Stimulated activated CD8-positive, alpha-beta memory T cell treated with anti-CD3 and anti-CD28 coated beads, Interleukin-7, amount 100 ng/mL, for 24 hours (primary cell): ENCODE data around the gene LOXHD1.

Source experiments
- DNase-seq: peaks from one replicate; pipeline ENCODE4 v3.0.0-alpha.2; 2020; ENCODE audit warnings: low read depth

LOXHD1 gene

GRCh38 chr18:46478796-46479195, 178.2 kb downstream of the LOXHD1 start:
- no peak for DNase-seq

GRCh38 chr18:46477425-46478011, 179.5 kb downstream of the LOXHD1 start:
- no peak for DNase-seq

- DNase-seq: no peak
These were observed 181.6 kb downstream of the LOXHD1 start for GRCh38 chr18:46475390-46475752.

DNA sequence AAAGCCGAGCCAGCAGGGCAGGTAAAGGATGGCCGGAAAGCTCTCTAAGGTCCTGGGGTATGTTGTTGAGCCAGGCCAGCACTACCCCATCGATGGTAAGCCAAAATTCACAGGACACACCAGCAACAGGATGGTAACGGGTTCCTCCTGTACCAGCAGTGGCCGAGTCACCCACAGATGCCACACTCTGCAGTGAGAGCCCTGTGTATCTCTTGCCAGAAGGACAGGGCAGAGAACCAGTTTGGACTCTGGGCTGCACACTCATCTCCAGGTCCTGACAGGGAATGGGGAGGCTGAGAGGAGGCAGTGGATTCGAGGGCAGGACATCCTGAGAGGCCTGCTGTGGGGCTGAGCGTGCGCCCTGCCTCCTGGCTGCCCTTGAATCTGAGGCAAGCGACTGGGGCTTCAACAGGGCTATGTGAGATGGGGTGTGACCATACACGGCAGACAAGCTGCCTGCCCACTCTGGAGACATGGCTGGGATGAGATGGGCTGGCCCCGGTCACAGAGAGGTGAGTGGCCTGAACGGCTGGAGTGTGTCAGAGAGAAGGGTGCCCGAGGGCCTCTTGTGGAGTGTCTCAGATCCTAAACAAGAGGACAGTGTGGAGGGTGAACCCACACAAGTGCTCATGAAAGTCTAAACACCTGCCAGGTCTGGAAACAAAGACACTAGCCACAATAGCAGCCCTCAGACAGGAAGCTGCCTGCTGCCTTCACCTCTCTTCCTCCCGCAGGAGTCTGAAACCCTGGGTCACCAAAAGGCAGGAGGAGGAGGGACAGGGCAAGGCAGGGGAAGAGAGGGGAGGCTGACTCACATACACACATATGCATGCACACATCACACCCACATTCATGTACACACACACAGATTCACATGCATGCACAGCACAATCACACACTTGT, 182.3 kb downstream of the LOXHD1 start:
- DNase-seq: no peak

GRCh38 chr18:46471809-46472498, 185.1 kb downstream of the LOXHD1 start:
- DNase-seq: no peak

DNA sequence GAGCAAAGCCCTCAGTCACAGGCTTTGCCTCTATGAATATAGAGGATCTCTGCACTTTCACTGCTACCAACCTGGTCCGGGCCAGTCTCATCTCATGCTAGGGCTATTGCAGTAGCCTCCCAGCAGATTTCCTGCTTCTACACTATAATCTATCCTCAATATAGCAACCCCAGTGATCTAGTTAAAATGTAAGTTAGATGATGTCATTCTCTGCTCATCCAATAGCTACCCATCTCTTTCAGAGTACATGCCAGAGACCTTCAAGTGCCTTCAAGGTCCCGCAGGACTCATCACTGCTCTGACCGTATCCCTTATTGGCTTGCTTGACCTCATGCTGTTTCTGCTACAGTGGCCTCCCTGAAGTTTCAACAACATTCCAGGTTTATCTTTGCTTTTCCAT, 186.3 kb downstream of the LOXHD1 start:
- DNase-seq: no peak

GRCh38 chr18:46469186-46469915, 187.7 kb downstream of the LOXHD1 start:
- DNase-seq: no peak

- no peak for DNase-seq
These were observed 188.4 kb downstream of the LOXHD1 start for GRCh38 chr18:46468426-46469180.

- no peak for DNase-seq
These were observed 190.5 kb downstream of the LOXHD1 start for GRCh38 chr18:46466234-46467160.

- DNase-seq: no peak
These were observed 191.9 kb downstream of the LOXHD1 start for GRCh38 chr18:46464926-46465655.

DNA sequence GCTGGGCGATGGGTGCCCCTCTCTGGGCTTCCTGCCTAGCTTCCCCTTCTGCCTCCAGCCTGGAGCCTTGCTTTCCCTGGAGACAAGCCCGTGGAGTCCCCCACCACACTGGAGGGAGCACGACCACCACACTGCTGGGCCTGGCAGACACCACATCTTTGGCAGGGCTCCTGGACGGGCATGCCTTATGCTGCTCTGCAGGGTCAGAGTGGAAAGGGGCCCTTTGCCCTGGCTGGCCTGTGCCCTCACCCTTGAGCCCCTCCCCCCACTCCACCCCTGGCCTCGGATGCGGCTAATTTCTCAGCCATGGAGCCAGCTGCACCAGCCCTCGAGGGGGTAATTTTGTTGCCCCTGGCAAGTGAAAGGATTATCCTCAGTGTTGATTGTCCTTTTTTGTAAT, 194.5 kb downstream of the LOXHD1 start:
- no peak for DNase-seq

- no peak for DNase-seq
These were observed 195.0 kb downstream of the LOXHD1 start for GRCh38 chr18:46461993-46462392.

DNA sequence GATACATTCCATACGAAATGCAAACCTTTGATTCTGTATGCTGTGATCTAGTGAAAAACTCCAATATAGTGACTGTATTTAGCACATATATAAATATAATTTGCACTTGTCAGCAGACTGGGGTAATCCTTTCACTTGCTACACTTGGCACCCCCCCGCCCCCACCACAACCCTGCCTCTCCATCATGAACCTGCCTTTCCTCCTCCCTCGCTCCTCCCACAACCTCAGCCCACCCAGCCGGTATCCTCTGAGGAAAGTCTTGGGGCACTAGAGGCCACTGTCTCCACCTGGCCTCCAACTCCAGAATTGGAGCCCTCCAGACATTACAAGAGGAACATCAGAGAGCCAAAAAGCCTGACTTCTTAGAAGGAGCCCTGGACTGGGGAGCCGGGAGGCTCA, 196.3 kb downstream of the LOXHD1 start:
- DNase-seq: no peak

GRCh38 chr18:46459789-46460455, 197.1 kb downstream of the LOXHD1 start:
- DNase-seq: no peak

DNA sequence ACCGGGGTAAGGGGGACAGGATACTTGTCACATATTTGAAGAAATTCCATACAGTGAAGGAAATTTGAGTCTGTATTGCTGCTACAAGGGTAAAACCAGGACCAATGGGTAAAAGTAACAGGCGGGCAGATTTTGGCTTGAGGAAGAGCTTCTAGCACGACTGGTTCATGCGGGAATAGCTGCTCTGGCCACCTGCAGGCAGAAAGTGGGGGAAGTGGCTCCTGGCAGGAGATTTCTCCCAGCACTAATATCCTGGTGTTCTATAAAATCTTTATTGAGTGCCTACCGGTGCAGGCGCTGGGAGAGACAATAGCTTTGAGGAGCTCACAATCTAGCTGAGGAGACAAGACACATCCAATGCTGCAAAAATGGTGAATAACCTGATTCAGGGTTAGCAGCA, 198.5 kb downstream of the LOXHD1 start:
- DNase-seq: no peak

DNA sequence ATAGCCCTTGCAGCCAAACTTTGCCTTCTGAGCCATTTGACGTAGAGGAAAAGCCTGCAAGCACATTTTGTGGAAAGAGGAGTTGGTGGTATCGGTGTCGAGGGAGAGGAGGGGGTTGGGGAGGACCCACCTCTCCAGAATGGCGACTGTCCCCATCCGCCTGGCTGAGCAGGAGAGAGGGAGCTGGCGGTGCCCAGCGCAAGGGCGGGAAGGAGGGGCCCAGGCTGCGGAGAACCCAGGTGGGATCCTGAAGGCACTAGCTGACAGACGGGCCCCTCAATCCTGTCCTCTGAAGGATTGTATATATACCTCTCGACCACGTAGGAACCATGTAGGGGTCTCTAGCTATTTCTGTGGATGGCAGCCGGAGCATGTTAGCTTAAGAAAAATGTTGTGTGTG, 200.3 kb downstream of the LOXHD1 start:
- DNase-seq: no peak

DNA sequence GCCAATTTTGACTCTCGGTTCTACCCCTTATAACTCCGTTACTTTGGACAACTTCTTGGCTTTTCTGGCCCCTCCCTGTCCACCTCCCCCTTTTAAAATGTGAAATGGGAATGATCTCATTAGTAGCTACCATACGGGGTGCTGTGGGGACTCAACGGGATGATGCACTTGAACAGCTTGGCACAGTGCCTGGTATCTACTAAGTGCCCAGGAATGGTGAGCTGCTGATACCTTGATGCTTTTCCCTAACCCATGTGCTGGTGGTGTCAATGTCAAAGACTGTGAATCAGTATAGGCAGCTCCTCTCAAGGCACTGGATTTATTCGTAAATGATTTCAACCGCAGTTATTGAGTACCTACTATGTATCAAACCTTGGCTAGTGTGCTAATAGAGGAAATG, 204.2 kb downstream of the LOXHD1 start:
- no peak for DNase-seq

DNA sequence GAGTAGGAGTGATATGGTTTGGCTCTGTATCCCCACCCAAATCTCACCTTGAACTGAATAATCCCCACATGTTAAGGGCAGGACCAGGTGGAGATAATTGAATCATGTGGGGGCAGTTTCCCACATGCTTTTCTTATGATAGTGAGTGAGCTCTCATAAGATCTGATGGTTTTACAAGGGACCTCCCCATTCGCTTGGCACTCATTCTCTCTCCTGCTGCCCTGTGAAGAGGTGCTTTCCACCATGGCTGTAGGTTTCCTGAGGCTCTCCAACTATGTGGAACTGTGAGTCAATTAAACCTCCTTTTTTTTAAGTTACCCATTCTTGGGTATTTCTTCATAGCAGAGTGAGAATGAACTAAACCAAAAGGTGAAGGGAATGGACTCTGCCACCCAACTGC, 207.5 kb downstream of the LOXHD1 start:
- no peak for DNase-seq

DNA sequence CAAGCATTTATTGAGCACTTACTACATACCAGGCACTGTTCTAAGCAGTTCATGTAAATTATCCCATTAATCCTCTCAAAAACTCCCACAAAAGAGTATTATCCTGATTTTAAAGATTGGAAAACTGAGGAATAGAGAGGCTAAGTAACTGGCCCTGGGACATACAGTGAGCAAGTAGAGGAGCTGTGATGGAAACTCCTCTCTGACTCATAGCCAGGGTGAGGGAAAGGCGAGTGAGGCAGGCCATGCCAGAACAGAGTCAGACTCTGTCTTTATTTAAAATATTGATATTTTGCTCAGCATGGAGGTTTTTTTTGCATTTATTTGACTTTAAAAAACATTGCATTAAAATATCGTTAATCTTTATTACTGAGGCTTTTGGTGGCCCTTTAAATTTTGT, 208.0 kb downstream of the LOXHD1 start:
- no peak for DNase-seq
